ENCODE measurements around the gene WASHC2A. TPM values are rescaled to one million over a fixed set of nuclear protein-coding genes. Genes with fewer than 3 reads are reported as not detected.
A peak's percentile ranks its signal among the peaks of the same experiment; 100 is the strongest.
"Not testable (repeated sequence)": the region's sequence is repeated elsewhere in the genome, so short reads cannot be mapped to it uniquely, and the experiment has no call there.

The WASHC2A gene
- total RNA-seq (2016; rRNA removed; fragmentation: Illumina TruSeq; extraction: Trizol) (29.6 and 42.1 TPM in 2 replicates), polyA plus RNA-seq (2011; rRNA removed) (20.7 and 22.8 TPM in 2 replicates), polyA minus RNA-seq (2011; rRNA and poly(A)+ RNA removed; ENCODE audit: low replicate concordance) (9.0 and 15.5 TPM in 2 replicates), Bru-seq, nascent RNA (percentile 79 among the genes with signal in this experiment), BruChase-seq, experiment 1, labeled RNA remaining after a 6-hour chase (percentile 87 among the genes with signal in this experiment), BruChase-seq, experiment 2, labeled RNA remaining after a 2-hour chase (percentile 82 among the genes with signal in this experiment)
- total RNA-seq (2016; cell fraction: cytosol; rRNA removed; fragmentation: Illumina TruSeq; extraction: Trizol; ENCODE audit: low read depth), result 6.6 and 7.1 TPM in 2 replicates
- total RNA-seq (2016; cell fraction: insoluble cytoplasmic fraction; rRNA removed; fragmentation: Illumina TruSeq; extraction: Trizol), result 29.5 and 35.8 TPM in 2 replicates
- 8.1 and 9.6 TPM in 2 replicates for total RNA-seq (2016; cell fraction: membrane; rRNA removed; fragmentation: Illumina TruSeq; extraction: Trizol)
- 36.6 and 38.6 TPM in 2 replicates for total RNA-seq (2016; cell fraction: nucleus; rRNA removed; fragmentation: Illumina TruSeq; extraction: Trizol)
- 10.4 and 11.2 TPM in 2 replicates for polyA plus RNA-seq (2011; cell fraction: cytosol; rRNA removed)
- polyA plus RNA-seq (2011; cell fraction: nucleus; rRNA removed), result 42.6 and 48.6 TPM in 2 replicates
- polyA plus RNA-seq (2012), result 19.8 and 20.5 TPM in 2 replicates
- 1.4 and 1.9 TPM in 2 replicates for polyA plus RNA-seq (2016; cell fraction: cytosol; fragmentation: Illumina TruSeq; extraction: Trizol; ENCODE audit: low read depth)
- polyA plus RNA-seq (2016; cell fraction: insoluble cytoplasmic fraction; fragmentation: Illumina TruSeq; extraction: Trizol; ENCODE audit: low read depth), result 29.3 and 32.5 TPM in 2 replicates
- 3.3 and 3.5 TPM in 2 replicates for polyA plus RNA-seq (2016; cell fraction: membrane; fragmentation: Illumina TruSeq; extraction: Trizol; ENCODE audit: low read depth)
- 61.7 and 65.9 TPM in 2 replicates for polyA plus RNA-seq (2016; cell fraction: nucleus; fragmentation: Illumina TruSeq; extraction: Trizol; ENCODE audit: insufficient read depth, low read depth)
- 14.3 and 17.2 TPM in 2 replicates for polyA minus RNA-seq (2011; cell fraction: cytosol; rRNA and poly(A)+ RNA removed)
- 54.2 and 74.1 TPM in 2 replicates for polyA minus RNA-seq (2011; cell fraction: nucleus; rRNA and poly(A)+ RNA removed)
- long read RNA-seq, experiment 1, full-length matches to known transcripts, result 2 of 23 reads
- long read RNA-seq, experiment 1, partial matches to known transcripts, result 14 of 23 reads
- long read RNA-seq, experiment 1, other reads (novel, unspliced or antisense), result 7 of 23 reads
- long read RNA-seq, experiment 2, full-length matches to known transcripts, result 6 of 39 reads
- long read RNA-seq, experiment 2, partial matches to known transcripts, result 20 of 39 reads
- long read RNA-seq, experiment 2, other reads (novel, unspliced or antisense), result 13 of 39 reads

GRCh38 chr10:50067546-50068351 is at the start of gene WASHC2A:
Gene WASHC2A (plus strand): TSS chr10:50067954. CDS start chr10:50068006, 52 bp downstream.
- H4K20me1 ChIP-seq (ENCODE audit: insufficient read depth, low read length); H3K36me3 ChIP-seq (replicated peaks in 1 of 2; ENCODE audit: control insufficient read depth in 1 of 2, insufficient read depth in 2 of 2, low read length in 2 of 2); BruUV-seq (replicated peaks); H3K79me2 ChIP-seq (ENCODE audit: insufficient read depth, low read length); H3K4me1 ChIP-seq (ENCODE audit: insufficient read depth, low read length); H2AFZ ChIP-seq (ENCODE audit: low read length); CTCF ChIA-PET (ENCODE audit: low intra/inter-chr PET ratio, low total read pairs); POLR2A ChIA-PET; H3K27me3 ChIP-seq (ENCODE audit: control insufficient read depth in 1 of 2, insufficient read depth in 2 of 2, low read length in 2 of 2); in situ Hi-C loops (cut with HindIII; ENCODE audit: extremely low pct_ligation_motif_present, low pct_unique_long_range_greater_than_20kb); intact Hi-C loops (cut with micrococcal nuclease; ENCODE audit: unreplicated experiment); H3K9me3 ChIP-seq (ENCODE audit: low read length); TF ChIP-seq SOX6 (IDR thresholded peaks at IDR 0.05): not testable (repeated sequence)
- no CpG with 5 or more reads among the region's 73 CpGs for WGBS (ENCODE audit: low lambda C conversion rate)
- Histone ChIP-seq H3K4me3 (replicated peaks in 1 of 3; ENCODE audit: insufficient read depth in 1 of 3, low read depth in 2 of 3, low read length in 3 of 3) (peak within 1 kb of the TSS; percentile 70 to 82 (median 74); a peak in 5 of 6 replicates), H3K9ac (ENCODE audit: insufficient read depth, low read depth, low read length) (peak within 1 kb of the TSS; percentile 73), H3K4me2 (ENCODE audit: low read depth, low read length) (peak within 1 kb of the TSS; percentile 65), H3K27ac (ENCODE audit: extremely low read length, insufficient read depth, low read length) (peak within 1 kb of the TSS; percentile 67)
- peak; percentile 68 for DNase-seq (ENCODE audit: low spot score)
- peak; percentile 93 for ATAC-seq
- peak; percentile 69 for FAIRE-seq
- TF ChIP-seq SOX6 (CRISPR knock-in tag; IDR thresholded peaks at IDR 0.05), result peak; percentile 47
- peak; percentile 60; the same call in 1 of the 2 replicates for TF ChIP-seq KDM5B (CRISPR knock-in tag; IDR thresholded peaks at IDR 0.05; ENCODE audit: borderline replicate concordance)
- TF ChIP-seq PHF8 (CRISPR knock-in tag; IDR thresholded peaks at IDR 0.05), result peak; percentile 80
- TF ChIP-seq ZNF264 (CRISPR knock-in tag; IDR thresholded peaks at IDR 0.05), result peak; percentile 40; the same call in 1 of the 2 replicates
- TF ChIP-seq SIN3A (IDR thresholded peaks at IDR 0.05; ENCODE audit: borderline replicate concordance, low read depth, low read length), result peak; percentile 33; the same call in 1 of the 2 replicates
- 0 out of 2 replicates have a peak, but pooled peaks have one; percentile 26 for TF ChIP-seq NR2C2 (CRISPR knock-in tag; IDR thresholded peaks at IDR 0.05; ENCODE audit: borderline replicate concordance)
- peak; percentile 76; the same call in 1 of the 2 replicates for TF ChIP-seq MYC (CRISPR knock-in tag; IDR thresholded peaks at IDR 0.05; ENCODE audit: borderline replicate concordance)
- TF ChIP-seq HDAC2 (CRISPR knock-in tag; IDR thresholded peaks at IDR 0.05), result peak; percentile 68; the same call in 1 of the 2 replicates
- peak; percentile 79 for TF ChIP-seq UBTF (CRISPR knock-in tag; IDR thresholded peaks at IDR 0.05)
- peak; percentile 51; the same call in 1 of the 2 replicates for TF ChIP-seq ISL2 (CRISPR knock-in tag; IDR thresholded peaks at IDR 0.05)

Measured in HepG2 (cell line).